Gastrocnemius medialis (tissue), 4 donors: Measurements from ENCODE around the gene SUPT7L. TPM values are rescaled to one million over a fixed set of nuclear protein-coding genes. Genes with fewer than 3 reads are reported as not detected.
A peak's percentile ranks its signal among the peaks of the same experiment; 100 is the strongest.
"Not testable (repeated sequence)": the region's sequence is repeated elsewhere in the genome, so short reads cannot be mapped to it uniquely, and the experiment has no call there.

ENCODE experiments used
- ATAC-seq, 2 donors: fragments of 150-250 bp; one replicate each; pipeline ENCODE4 v1.9.1; 2016
- DNase-seq, 2 donors: peaks; one replicate each; pipeline ENCODE4 v3.0.0-alpha.2; 2019
- H3K27ac ChIP-seq, 4 donors: fragments of 200-600 bp; sonication (generic); 1 replicate in 1 of 4; 2 replicates in 3 of 4; pipeline ENCODE4 v1.5.1; 2016 to 2018; ENCODE audit warnings: mild to moderate bottlenecking in 2 of 4, moderate library complexity in 1 of 4
- H3K27me3 ChIP-seq, 3 donors: fragments of 200-600 bp; sonication (generic) in 2 of 3; 1 replicate in 1 of 3; 2 replicates in 2 of 3; pipeline versions ENCODE4 v1.5.1 to v1.6.0; 2016 to 2019; ENCODE audit warnings: mild to moderate bottlenecking in 1 of 3, moderate library complexity in 1 of 3
- H3K36me3 ChIP-seq, 2 donors: fragments of 200-600 bp; sonication (generic) in 1 of 2; one replicate each; pipeline ENCODE4 v1.5.1; 2017 to 2018
- H3K4me1 ChIP-seq, 2 donors: fragments of 200-600 bp; sonication (generic) in 1 of 2; one replicate each; pipeline ENCODE4 v1.5.1; 2016 to 2017; ENCODE audit warnings: mild to moderate bottlenecking in 2 of 2
- H3K4me3 ChIP-seq, 4 donors: fragments of 200-600 bp; sonication (generic) in 3 of 4; 1 replicate in 1 of 4; 2 replicates in 3 of 4; pipeline ENCODE4 v1.5.1; 2016 to 2019; ENCODE audit warnings: mild to moderate bottlenecking in 2 of 4
- H3K9me3 ChIP-seq, 3 donors: fragments of 200-600 bp; sonication (generic) in 2 of 3; 1 replicate in 1 of 3; 2 replicates in 2 of 3; pipeline ENCODE4 v1.5.1; 2016 to 2019
- POLR2A ChIP-seq, 2 donors: fragments of 450-650 bp; IDR thresholded peaks; one replicate each; pipeline ENCODE4 v1.6.1; 2017; ENCODE audit warnings: antibody characterized with exemption in 2 of 2, mild to moderate bottlenecking in 2 of 2, moderate library complexity in 2 of 2
- in situ Hi-C, 4 donors: fragments of 200-750 bp; cut with MboI; loops; one replicate each; pipeline versions ENCODE4 v1.15.0 to v1.8.0; 2017; ENCODE audit warnings: low sequenced_read_pairs in 4 of 4
- intact Hi-C: fragments of 100-400 bp; cut with DNase I; formaldehyde crosslinking; loops from one replicate; pipeline ENCODE4 v1.15.1; 2023; ENCODE audit warnings: low total_unique reads
- total RNA-seq, 4 donors: library from RNA; depleted of rRNA; stranded (reverse); fragments of >200 nt; gene quantifications; one replicate each; pipeline versions ENCODE4 v1.1.0 to v1.2.3, GENCODE V29; 2016
- TF ChIP-seq, protein P1 (sequence below), 5 experiments: fragments of 450-650 bp in 3 of 5; fragments of 200-600 bp in 2 of 5; sonication (generic) in 2 of 5; IDR thresholded peaks in 4 of 5; conservative IDR thresholded peaks in 1 of 5; 1 replicate in 4 of 5; 2 replicates in 1 of 5; pipeline ENCODE4 v1.5.1; 2016 to 2019; ENCODE audit warnings: antibody characterized with exemption in 5 of 5, mild to moderate bottlenecking in 3 of 5, moderate library complexity in 3 of 5

The SUPT7L gene
- total RNA-seq, 4 donors from 2014 or later: 14.6 to 26.0 (median 21.9) TPM

DNA sequence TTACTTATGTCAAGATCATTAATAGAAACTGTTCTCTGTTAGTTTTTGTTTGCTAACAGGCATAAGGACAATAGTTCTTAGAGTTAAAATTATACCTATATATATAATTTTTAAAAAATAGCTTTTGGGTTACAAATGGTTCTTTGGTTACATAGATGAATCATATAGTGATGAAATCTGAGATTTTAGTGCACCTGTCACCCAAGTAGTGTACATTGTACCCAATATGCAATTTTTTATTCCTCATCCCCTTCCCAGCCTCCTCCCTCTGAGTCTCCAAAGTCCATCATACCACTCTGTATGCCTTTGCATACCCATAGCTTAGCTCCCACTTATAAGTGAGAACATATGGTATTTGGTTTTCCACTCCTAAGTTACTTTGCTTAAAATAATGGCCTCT lies 26.6 kb upstream of the SUPT7L start:
- in situ Hi-C loops: no loop called here
- peaks cover 0 to 24% of the 10 kb centered on the region in 2 donors for H3K36me3 ChIP-seq

GRCh38 chr2:27689424-27689823 lies 26.0 kb upstream of the SUPT7L start:
- peak; percentile 42 to 76 for DNase-seq
- intact Hi-C loops (loop anchor here (10.0 kb wide), 1 partner anchor 1495 kb away; no protein-coding TSS in a partner anchor), in situ Hi-C loops (no loop called here)
- TF ChIP-seq POLR2A (IDR thresholded peaks at IDR 0.05): no peak
- TF ChIP-seq, protein P1, sequence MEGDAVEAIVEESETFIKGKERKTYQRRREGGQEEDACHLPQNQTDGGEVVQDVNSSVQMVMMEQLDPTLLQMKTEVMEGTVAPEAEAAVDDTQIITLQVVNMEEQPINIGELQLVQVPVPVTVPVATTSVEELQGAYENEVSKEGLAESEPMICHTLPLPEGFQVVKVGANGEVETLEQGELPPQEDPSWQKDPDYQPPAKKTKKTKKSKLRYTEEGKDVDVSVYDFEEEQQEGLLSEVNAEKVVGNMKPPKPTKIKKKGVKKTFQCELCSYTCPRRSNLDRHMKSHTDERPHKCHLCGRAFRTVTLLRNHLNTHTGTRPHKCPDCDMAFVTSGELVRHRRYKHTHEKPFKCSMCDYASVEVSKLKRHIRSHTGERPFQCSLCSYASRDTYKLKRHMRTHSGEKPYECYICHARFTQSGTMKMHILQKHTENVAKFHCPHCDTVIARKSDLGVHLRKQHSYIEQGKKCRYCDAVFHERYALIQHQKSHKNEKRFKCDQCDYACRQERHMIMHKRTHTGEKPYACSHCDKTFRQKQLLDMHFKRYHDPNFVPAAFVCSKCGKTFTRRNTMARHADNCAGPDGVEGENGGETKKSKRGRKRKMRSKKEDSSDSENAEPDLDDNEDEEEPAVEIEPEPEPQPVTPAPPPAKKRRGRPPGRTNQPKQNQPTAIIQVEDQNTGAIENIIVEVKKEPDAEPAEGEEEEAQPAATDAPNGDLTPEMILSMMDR (IDR thresholded peaks at IDR 0.05 in 4 of 5, conservative IDR thresholded peaks at IDR 0.05 in 1 of 5): no peak
- Histone ChIP-seq H3K4me1 (peaks cover 3 to 11% of the 10 kb centered on the region in 2 donors), H3K4me3 (no peak overlapping the region), H3K36me3 (peaks cover 0 to 20% of the 10 kb centered on the region in 2 donors), H3K27ac (peak overlapping the region; percentile 70 to 87 (median 74)), H3K27me3 (no peaks in the 10 kb centered on the region), H3K9me3 (no peaks in the 10 kb centered on the region)
- ATAC-seq: peak; percentile 78 to 96

More for the DNA sequence above, 26.6 kb upstream of the SUPT7L start:
- Histone ChIP-seq H3K27me3 (no peaks in the 10 kb centered on the region), H3K4me1 (peaks cover 3 to 11% of the 10 kb centered on the region in 2 donors), H3K9me3 (no peaks in the 10 kb centered on the region), H3K4me3 (no peak overlapping the region), H3K27ac (peak overlapping the region; percentile 70 to 87 (median 74))
- DNase-seq (no peak), ATAC-seq (no peak)
- TF ChIP-seq, protein P1 (IDR thresholded peaks at IDR 0.05 in 4 of 5, conservative IDR thresholded peaks at IDR 0.05 in 1 of 5): no peak
- no peak for TF ChIP-seq POLR2A (IDR thresholded peaks at IDR 0.05)
- intact Hi-C loops: no loop called here

GRCh38 chr2:27687232-27687631 lies 23.8 kb upstream of the SUPT7L start:
- peak overlapping the region in 2 of 4 donors; percentile 70 to 87 for H3K27ac ChIP-seq
- intact Hi-C loops (loop anchor here (10.0 kb wide), 1 partner anchor 1498 kb away; no protein-coding TSS in a partner anchor), in situ Hi-C loops (no loop called here)
- H3K4me1 ChIP-seq: peaks cover 3 to 11% of the 10 kb centered on the region in 2 donors
- DNase-seq (no peak), ATAC-seq (no peak)
- TF ChIP-seq, protein P1 (IDR thresholded peaks at IDR 0.05 in 4 of 5, conservative IDR thresholded peaks at IDR 0.05 in 1 of 5): no peak
- no peak for TF ChIP-seq POLR2A (IDR thresholded peaks at IDR 0.05)
- no peaks in the 10 kb centered on the region for H3K27me3 ChIP-seq
- no peaks in the 10 kb centered on the region for H3K9me3 ChIP-seq
- peaks cover 0 to 20% of the 10 kb centered on the region in 2 donors for H3K36me3 ChIP-seq
- no peak overlapping the region for H3K4me3 ChIP-seq

DNA sequence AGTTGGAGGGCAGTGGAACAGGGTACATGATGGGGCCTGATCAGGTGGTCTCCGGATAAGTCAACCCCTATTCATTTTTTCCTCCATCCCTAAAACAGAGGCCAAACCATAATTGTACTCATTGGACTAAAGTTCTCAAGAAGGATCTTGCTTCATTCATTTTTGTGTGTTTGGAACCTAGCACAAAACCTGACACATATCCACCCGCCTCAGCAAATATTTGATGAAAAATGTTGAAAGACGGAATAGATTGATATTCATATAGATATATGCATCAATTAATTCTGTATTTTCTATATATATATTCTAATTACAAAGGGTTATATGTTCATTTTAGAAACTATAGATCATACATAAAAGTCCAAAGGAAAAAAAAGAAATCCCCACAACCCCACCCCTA lies 22.2 kb upstream of the SUPT7L start:
- Histone ChIP-seq H3K27ac (no peak overlapping the region), H3K4me1 (peaks cover 3 to 11% of the 10 kb centered on the region in 2 donors), H3K27me3 (no peaks in the 10 kb centered on the region), H3K9me3 (no peaks in the 10 kb centered on the region), H3K36me3 (peaks cover 0 to 23% of the 10 kb centered on the region in 2 donors), H3K4me3 (no peak overlapping the region)
- intact Hi-C loops (loop anchor here (10.0 kb wide), 1 partner anchor 1499 kb away; no protein-coding TSS in a partner anchor), in situ Hi-C loops (no loop called here)
- no peak for TF ChIP-seq POLR2A (IDR thresholded peaks at IDR 0.05)
- TF ChIP-seq, protein P1 (IDR thresholded peaks at IDR 0.05 in 4 of 5, conservative IDR thresholded peaks at IDR 0.05 in 1 of 5): no peak
- ATAC-seq (no peak), DNase-seq (no peak)

DNA sequence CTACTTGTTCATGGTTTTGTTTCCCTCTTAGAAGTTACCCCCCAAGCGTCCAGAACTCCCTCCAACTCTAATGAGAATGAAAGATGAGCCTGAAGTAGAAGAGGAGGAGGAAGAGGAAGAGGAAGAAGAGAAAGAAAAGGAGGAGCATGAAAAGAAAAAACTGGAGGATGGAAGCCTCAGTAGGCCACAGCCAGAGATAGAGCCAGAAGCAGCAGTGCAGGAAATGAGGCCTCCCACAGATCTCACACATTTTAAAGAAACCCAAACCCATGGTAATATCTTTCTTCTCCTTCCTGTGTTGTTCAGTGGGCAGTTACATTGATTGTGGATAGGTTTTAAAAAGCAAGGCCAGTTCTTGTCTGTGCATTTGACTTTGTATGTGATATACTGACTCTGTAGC lies 21.6 kb upstream of the SUPT7L start:
- H3K27me3 ChIP-seq, in situ Hi-C loops, DNase-seq, H3K4me3 ChIP-seq, H3K27ac ChIP-seq, ATAC-seq, H3K9me3 ChIP-seq: not testable (repeated sequence)
- Histone ChIP-seq H3K4me1 (peaks cover 3 to 11% of the 10 kb centered on the region in 2 donors), H3K36me3 (peaks cover 0 to 28% of the 10 kb centered on the region in 2 donors)
- intact Hi-C loops: loop anchor here (10.0 kb wide), 1 partner anchor 1500 kb away; no protein-coding TSS in a partner anchor
